Neuron (in vitro differentiated cells): ENCODE data around the gene FAM219B.
"Not testable (repeated sequence)": the region's sequence is repeated elsewhere in the genome, so short reads cannot be mapped to it uniquely, and the experiment has no call there.

Experiments
- H2AFZ ChIP-seq: one replicate; pipeline ENCODE4 v1.6.1; 2013; ENCODE audit warnings: low read depth, mild to moderate bottlenecking, inconsistent platforms, low read length, moderate library complexity
- H3K27me3 ChIP-seq: one replicate; pipeline ENCODE4 v1.6.1; 2013; ENCODE audit warnings: low read length; ENCODE audit not compliant: insufficient read depth
- H3K36me3 ChIP-seq: one replicate; pipeline ENCODE4 v1.6.1; 2013; ENCODE audit warnings: low read length; ENCODE audit not compliant: insufficient read depth
- H3K4me1 ChIP-seq: one replicate; pipeline ENCODE4 v1.6.1; 2013; ENCODE audit warnings: low read length; ENCODE audit not compliant: insufficient read depth
- H3K4me3 ChIP-seq: 2 replicates; pipeline ENCODE4 v1.5.1; 2013; ENCODE audit warnings: mild to moderate bottlenecking, low read length, moderate library complexity
- H3K9me3 ChIP-seq: one replicate; pipeline ENCODE4 v1.6.1; 2013; ENCODE audit warnings: low read length

FAM219B gene

GRCh38 chr15:74895830-74896229 lies 10.8 kb downstream of the FAM219B start:
- peaks cover 58% of the 10 kb centered on the region for H3K36me3 ChIP-seq
- H3K9me3 ChIP-seq, result no peaks in the 10 kb centered on the region
- H2AFZ ChIP-seq, result no peak overlapping the region
- H3K27me3 ChIP-seq, result no peaks in the 10 kb centered on the region
- H3K4me1 ChIP-seq, result no peaks in the 10 kb centered on the region
- no peak overlapping the region for H3K4me3 ChIP-seq

- H3K27me3 ChIP-seq, H3K4me1 ChIP-seq, H3K4me3 ChIP-seq, H3K9me3 ChIP-seq, H2AFZ ChIP-seq: not testable (repeated sequence)
- peaks cover 45% of the 10 kb centered on the region for H3K36me3 ChIP-seq
Observed at GRCh38 chr15:74894383-74894782, 12.3 kb downstream of the FAM219B start.

- H2AFZ ChIP-seq, result no peak overlapping the region
- H3K27me3 ChIP-seq, result no peaks in the 10 kb centered on the region
- no peaks in the 10 kb centered on the region for H3K9me3 ChIP-seq
- peaks cover 10% of the 10 kb centered on the region for H3K4me1 ChIP-seq
- H3K4me3 ChIP-seq, result no peak overlapping the region
- peaks cover 37% of the 10 kb centered on the region for H3K36me3 ChIP-seq
Observed at GRCh38 chr15:74893627-74894026, 13.0 kb downstream of the FAM219B start.

- Histone ChIP-seq H3K4me1 (peaks cover 10% of the 10 kb centered on the region), H3K9me3 (no peaks in the 10 kb centered on the region), H3K4me3 (no peak overlapping the region), H3K36me3 (peaks cover 36% of the 10 kb centered on the region), H2AFZ (no peak overlapping the region), H3K27me3 (no peaks in the 10 kb centered on the region)
Observed at GRCh38 chr15:74892931-74893330, 13.7 kb downstream of the FAM219B start.

GRCh38 chr15:74892313-74892712 lies 14.3 kb downstream of the FAM219B start:
- H3K4me3 ChIP-seq, result no peak overlapping the region

GRCh38 chr15:74891469-74891868 lies 15.2 kb downstream of the FAM219B start:
- H3K27me3 ChIP-seq, result no peaks in the 10 kb centered on the region
- H3K9me3 ChIP-seq, result no peaks in the 10 kb centered on the region
- H3K4me3 ChIP-seq, result no peak overlapping the region
- no peak overlapping the region for H2AFZ ChIP-seq
- peaks cover 10% of the 10 kb centered on the region for H3K4me1 ChIP-seq
- H3K36me3 ChIP-seq, result peaks cover 25% of the 10 kb centered on the region

More at GRCh38 chr15:74892313-74892712, 14.3 kb downstream of the FAM219B start:
- no peaks in the 10 kb centered on the region for H3K27me3 ChIP-seq
- H3K9me3 ChIP-seq, result no peaks in the 10 kb centered on the region
- H2AFZ ChIP-seq, result no peak overlapping the region
- peaks cover 10% of the 10 kb centered on the region for H3K4me1 ChIP-seq
- H3K36me3 ChIP-seq, result peaks cover 31% of the 10 kb centered on the region

- no peaks in the 10 kb centered on the region for H3K27me3 ChIP-seq
- peak overlapping the region; percentile 59 for H2AFZ ChIP-seq
- peak overlapping the region; percentile 60 for H3K4me3 ChIP-seq
- H3K4me1 ChIP-seq, result peaks cover 10% of the 10 kb centered on the region
- H3K36me3 ChIP-seq, result peaks cover 21% of the 10 kb centered on the region
- H3K9me3 ChIP-seq, result no peaks in the 10 kb centered on the region
Observed at GRCh38 chr15:74890665-74890960, 16.0 kb downstream of the FAM219B start.

GRCh38 chr15:74889883-74890664 lies 16.6 kb downstream of the FAM219B start, which contains the start of gene MPI:
TSS of gene MPI (plus strand) at chr15:74890042. CDS start at chr15:74890074, 32 bp downstream.
- Histone ChIP-seq H3K4me1 (peaks cover 10% of the 10 kb centered on the region), H2AFZ (peak within 1 kb of the TSS; percentile 59), H3K4me3 (peak within 1 kb of the TSS; percentile 60), H3K9me3 (no peaks in the 10 kb centered on the region), H3K36me3 (peaks cover 21% of the 10 kb centered on the region), H3K27me3 (no peaks in the 10 kb centered on the region)

- H3K36me3 ChIP-seq, result peaks cover 21% of the 10 kb centered on the region
- H3K4me1 ChIP-seq, result peaks cover 10% of the 10 kb centered on the region
- H3K4me3 ChIP-seq, result peak overlapping the region; percentile 60
- peak overlapping the region; percentile 59 for H2AFZ ChIP-seq
- H3K9me3 ChIP-seq, result no peaks in the 10 kb centered on the region
- H3K27me3 ChIP-seq, result no peaks in the 10 kb centered on the region
Observed at GRCh38 chr15:74889390-74889882, 17.2 kb downstream of the FAM219B start.

- no peaks in the 10 kb centered on the region for H3K27me3 ChIP-seq
- no peak overlapping the region for H2AFZ ChIP-seq
- peak overlapping the region; percentile 60 for H3K4me3 ChIP-seq
- peaks cover 10% of the 10 kb centered on the region for H3K4me1 ChIP-seq
- no peaks in the 10 kb centered on the region for H3K9me3 ChIP-seq
- peaks cover 21% of the 10 kb centered on the region for H3K36me3 ChIP-seq
Observed at GRCh38 chr15:74888716-74889115, 17.9 kb downstream of the FAM219B start.

GRCh38 chr15:74887537-74888193 lies 19.0 kb downstream of the FAM219B start:
- peaks cover 10% of the 10 kb centered on the region for H3K4me1 ChIP-seq
- H2AFZ ChIP-seq, H3K27me3 ChIP-seq, H3K4me3 ChIP-seq, H3K9me3 ChIP-seq: not testable (repeated sequence)
- peaks cover 15% of the 10 kb centered on the region for H3K36me3 ChIP-seq

- Histone ChIP-seq H3K4me1 (peaks cover 7% of the 10 kb centered on the region), H3K9me3 (peaks cover 5% of the 10 kb centered on the region), H3K27me3 (no peaks in the 10 kb centered on the region), H3K36me3 (no peaks in the 10 kb centered on the region), H3K4me3 (no peak overlapping the region), H2AFZ (no peak overlapping the region)
Observed at GRCh38 chr15:74885461-74885860, 21.2 kb downstream of the FAM219B start.

GRCh38 chr15:74884428-74885223 lies 22.0 kb downstream of the FAM219B start:
- Histone ChIP-seq H3K4me1 (peaks cover 6% of the 10 kb centered on the region), H3K27me3 (no peaks in the 10 kb centered on the region), H2AFZ (no peak overlapping the region), H3K4me3 (no peak overlapping the region), H3K9me3 (peaks cover 5% of the 10 kb centered on the region), H3K36me3 (no peaks in the 10 kb centered on the region)
